CD4-positive, CD25-positive, alpha-beta regulatory T cell (primary cell): ENCODE data around the gene PDE8B. TPM values are rescaled to one million over a fixed set of nuclear protein-coding genes. Genes with fewer than 3 reads are reported as not detected.

ENCODE experiments used
- ATAC-seq, 2 donors: fragments of 150-1000 bp; cut with Tn5 transposase; one replicate each; pipeline ENCODE4 v1.10.0; 2021; ENCODE audit warnings: low read depth in 2 of 2, moderate number of reproducible peaks in 2 of 2, moderate library complexity in 1 of 2
- DNase-seq, 3 donors: peaks; one replicate each; pipeline versions ENCODE4 v3.0.0 to v3.0.0-alpha.2; 2012 to 2022; ENCODE audit warnings: mixed read lengths in 1 of 3
- H3K27ac ChIP-seq: one replicate; pipeline ENCODE4 v1.7.0; 2013; ENCODE audit warnings: mild to moderate bottlenecking, low read length; ENCODE audit not compliant: insufficient read depth, poor library complexity, severe bottlenecking
- H3K27me3 ChIP-seq: one replicate; pipeline ENCODE4 v1.7.0; 2013; ENCODE audit warnings: low read length; ENCODE audit not compliant: control insufficient read depth, insufficient read depth
- H3K36me3 ChIP-seq: one replicate; pipeline ENCODE4 v1.7.0; 2013; ENCODE audit warnings: mild to moderate bottlenecking, low read length, moderate library complexity; ENCODE audit not compliant: control insufficient read depth, insufficient read depth
- H3K4me1 ChIP-seq: 2 replicates; pipeline ENCODE4 v1.7.0; 2013; ENCODE audit warnings: mild to moderate bottlenecking, low read length; ENCODE audit not compliant: insufficient read depth, control insufficient read depth, poor library complexity, severe bottlenecking
- H3K4me3 ChIP-seq: one replicate; pipeline ENCODE4 v1.7.0; 2013; ENCODE audit warnings: low read depth, mild to moderate bottlenecking, low read length, moderate library complexity
- H3K9me3 ChIP-seq, 2 experiments: 1 replicate in 1 of 2; 2 replicates in 1 of 2; pipeline ENCODE4 v1.7.0; 2013; ENCODE audit warnings: low read length in 2 of 2, mild to moderate bottlenecking in 1 of 2, moderate library complexity in 1 of 2; ENCODE audit not compliant: control insufficient read depth in 2 of 2
- H3K27ac Mint-ChIP-seq, 3 donors: one replicate each; pipeline ENCODE4 v1.8.0; 2020 to 2022; ENCODE audit warnings: mild to moderate bottlenecking in 3 of 3, mixed read lengths in 3 of 3, moderate library complexity in 2 of 3
- H3K27me3 Mint-ChIP-seq: one replicate; pipeline ENCODE4 v1.8.0; 2022; ENCODE audit warnings: mild to moderate bottlenecking, mixed read lengths
- H3K36me3 Mint-ChIP-seq: one replicate; pipeline ENCODE4 v1.8.0; 2020; ENCODE audit warnings: mixed read lengths
- H3K4me1 Mint-ChIP-seq, 4 donors: one replicate each; pipeline ENCODE4 v1.8.0; 2020 to 2022; ENCODE audit warnings: mixed read lengths in 4 of 4, mild to moderate bottlenecking in 1 of 4
- H3K4me3 Mint-ChIP-seq, 4 donors: one replicate each; pipeline ENCODE4 v1.8.0; 2020 to 2022; ENCODE audit warnings: mild to moderate bottlenecking in 4 of 4, mixed read lengths in 4 of 4, moderate library complexity in 3 of 4
- H3K9me3 Mint-ChIP-seq, 7 donors: one replicate each; pipeline ENCODE4 v1.8.0; 2020 to 2022; ENCODE audit warnings: mixed read lengths in 7 of 7, mild to moderate bottlenecking in 3 of 7, moderate library complexity in 2 of 7
- polyA plus RNA-seq, 4 donors: library from polyadenylated mRNA; unstranded; fragments of 300-500 nt; fragmentation: Illumina TruSeq; gene quantifications; one replicate each; pipeline ENCODE4 v1.2.3, GENCODE V29; 2021
- total RNA-seq: library from RNA; stranded (reverse); gene quantifications from one replicate; pipeline ENCODE4 v1.2.3, GENCODE V29; 2022

PDE8B gene
- total and polyA plus RNA-seq, 5 donors from 2014 or later, result 0.03 to 0.09 TPM; not detected in 3

GRCh38 chr5:77301447-77301883 lies 91.0 kb downstream of the PDE8B start:
- no peak for DNase-seq
- no peak overlapping the region for H3K4me3 ChIP-seq
- H3K27me3 Mint-ChIP-seq, result peaks cover 12% of the 10 kb centered on the region

DNA sequence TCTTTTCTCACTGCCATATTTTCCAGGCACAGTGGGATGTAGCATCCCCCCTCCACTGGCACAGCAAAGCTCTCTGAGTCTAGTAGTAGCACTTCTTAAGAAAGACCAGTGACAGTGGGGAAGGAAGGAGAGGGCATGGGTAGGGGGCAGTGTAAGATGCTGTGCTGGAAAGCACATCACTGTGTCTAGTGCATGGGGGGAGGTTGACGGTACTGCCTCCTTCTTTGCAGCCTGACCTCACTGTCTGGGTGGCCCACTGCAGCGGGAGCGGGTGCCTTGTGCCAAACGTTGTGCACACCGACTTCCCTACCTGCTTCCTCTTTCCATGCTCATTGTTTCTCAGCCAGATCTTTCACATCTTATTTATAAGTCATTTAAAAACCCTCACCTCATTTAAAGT lies 91.8 kb downstream of the PDE8B start:
- no peaks in the 10 kb centered on the region for H3K9me3 ChIP-seq
- ATAC-seq, result no peak
- H3K9me3 Mint-ChIP-seq, result peaks cover 0 to 1% (median 0%) of the 10 kb centered on the region in 7 donors

More at GRCh38 chr5:77301447-77301883, 91.0 kb downstream of the PDE8B start:
- H3K27ac Mint-ChIP-seq, result no peak overlapping the region
- no peak for ATAC-seq
- Histone ChIP-seq H3K36me3 (no peaks in the 10 kb centered on the region), H3K27me3 (peaks cover 2% of the 10 kb centered on the region), H3K27ac (no peak overlapping the region), H3K9me3 (no peaks in the 10 kb centered on the region), H3K4me1 (no peaks in the 10 kb centered on the region)
- no peak overlapping the region for H3K4me3 Mint-ChIP-seq
- no peaks in the 10 kb centered on the region for H3K4me1 Mint-ChIP-seq
- peaks cover 0 to 2% (median 0%) of the 10 kb centered on the region in 7 donors for H3K9me3 Mint-ChIP-seq
- H3K36me3 Mint-ChIP-seq, result no peaks in the 10 kb centered on the region

GRCh38 chr5:77302653-77303052 lies 92.2 kb downstream of the PDE8B start:
- Mint-ChIP-seq H3K36me3 (no peaks in the 10 kb centered on the region), H3K27me3 (peaks cover 6% of the 10 kb centered on the region), H3K27ac (no peak overlapping the region), H3K4me3 (no peak overlapping the region), H3K9me3 (peaks cover 0 to 1% (median 0%) of the 10 kb centered on the region in 7 donors), H3K4me1 (peaks cover 0 to 5% (median 0%) of the 10 kb centered on the region in 4 donors)
- Histone ChIP-seq H3K4me1 (no peaks in the 10 kb centered on the region), H3K4me3 (no peak overlapping the region), H3K27ac (no peak overlapping the region), H3K36me3 (no peaks in the 10 kb centered on the region), H3K9me3 (no peaks in the 10 kb centered on the region), H3K27me3 (no peaks in the 10 kb centered on the region)
- no peak for ATAC-seq
- no peak for DNase-seq

More for the DNA sequence above, 91.8 kb downstream of the PDE8B start:
- Mint-ChIP-seq H3K4me3 (no peak overlapping the region), H3K27me3 (peaks cover 6% of the 10 kb centered on the region), H3K36me3 (no peaks in the 10 kb centered on the region), H3K27ac (no peak overlapping the region), H3K4me1 (peaks cover 0 to 3% (median 0%) of the 10 kb centered on the region in 4 donors)
- no peak for DNase-seq
- Histone ChIP-seq H3K27me3 (no peaks in the 10 kb centered on the region), H3K36me3 (no peaks in the 10 kb centered on the region), H3K27ac (no peak overlapping the region), H3K4me3 (no peak overlapping the region), H3K4me1 (no peaks in the 10 kb centered on the region)

- Mint-ChIP-seq H3K27me3 (no peaks in the 10 kb centered on the region), H3K9me3 (no peaks in the 10 kb centered on the region), H3K4me3 (no peak overlapping the region), H3K36me3 (no peaks in the 10 kb centered on the region), H3K27ac (no peak overlapping the region), H3K4me1 (peaks cover 0 to 5% (median 0%) of the 10 kb centered on the region in 4 donors)
- Histone ChIP-seq H3K27me3 (no peaks in the 10 kb centered on the region), H3K27ac (no peak overlapping the region), H3K4me3 (no peak overlapping the region), H3K36me3 (no peaks in the 10 kb centered on the region), H3K9me3 (no peaks in the 10 kb centered on the region), H3K4me1 (no peaks in the 10 kb centered on the region)
- no peak for ATAC-seq
- no peak for DNase-seq
Observed at GRCh38 chr5:77304388-77304787, 93.9 kb downstream of the PDE8B start.

GRCh38 chr5:77305222-77305846 lies 94.9 kb downstream of the PDE8B start:
- Histone ChIP-seq H3K27ac (no peak overlapping the region), H3K27me3 (no peaks in the 10 kb centered on the region)
- H3K36me3 Mint-ChIP-seq, result no peaks in the 10 kb centered on the region

GRCh38 chr5:77305956-77306355 lies 95.5 kb downstream of the PDE8B start:
- Histone ChIP-seq H3K27me3 (no peaks in the 10 kb centered on the region), H3K4me1 (no peaks in the 10 kb centered on the region), H3K4me3 (no peak overlapping the region), H3K36me3 (no peaks in the 10 kb centered on the region), H3K27ac (no peak overlapping the region), H3K9me3 (no peaks in the 10 kb centered on the region)
- Mint-ChIP-seq H3K36me3 (no peaks in the 10 kb centered on the region), H3K27me3 (no peaks in the 10 kb centered on the region), H3K4me3 (no peak overlapping the region), H3K4me1 (peaks cover 0 to 5% (median 0%) of the 10 kb centered on the region in 4 donors), H3K27ac (no peak overlapping the region), H3K9me3 (no peaks in the 10 kb centered on the region)
- DNase-seq (no peak), ATAC-seq (no peak)

More at GRCh38 chr5:77305222-77305846, 94.9 kb downstream of the PDE8B start:
- no peak overlapping the region for H3K4me3 ChIP-seq
- Mint-ChIP-seq H3K4me3 (no peak overlapping the region), H3K27me3 (no peaks in the 10 kb centered on the region), H3K9me3 (no peaks in the 10 kb centered on the region), H3K27ac (no peak overlapping the region), H3K4me1 (peaks cover 0 to 5% (median 0%) of the 10 kb centered on the region in 4 donors)
- H3K9me3 ChIP-seq, result no peaks in the 10 kb centered on the region
- ATAC-seq, result no peak
- no peaks in the 10 kb centered on the region for H3K36me3 ChIP-seq
- no peak for DNase-seq
- no peaks in the 10 kb centered on the region for H3K4me1 ChIP-seq

- H3K36me3 ChIP-seq, result no peaks in the 10 kb centered on the region
- no peaks in the 10 kb centered on the region for H3K9me3 Mint-ChIP-seq
- H3K27ac Mint-ChIP-seq, result peak overlapping the region in 1 of 3 donors; percentile 10
- H3K36me3 Mint-ChIP-seq, result no peaks in the 10 kb centered on the region
- H3K4me3 ChIP-seq, result no peak overlapping the region
- no peaks in the 10 kb centered on the region for H3K27me3 Mint-ChIP-seq
- no peaks in the 10 kb centered on the region for H3K27me3 ChIP-seq
- H3K27ac ChIP-seq, result no peak overlapping the region
- no peak overlapping the region for H3K4me3 Mint-ChIP-seq
- DNase-seq (no peak), ATAC-seq (no peak)
- no peaks in the 10 kb centered on the region for H3K4me1 ChIP-seq
- H3K4me1 Mint-ChIP-seq, result peaks cover 0 to 5% (median 0%) of the 10 kb centered on the region in 4 donors
- no peaks in the 10 kb centered on the region for H3K9me3 ChIP-seq
Observed at GRCh38 chr5:77306531-77306930, 96.1 kb downstream of the PDE8B start.
